Osteoblast (primary cell): ENCODE measurements around the gene GAS6. TPM values are rescaled to one million over a fixed set of nuclear protein-coding genes. Genes with fewer than 3 reads are reported as not detected.

Experiments
- DNase-seq: peaks from one replicate; pipeline ENCODE4 v3.0.0; 2011; ENCODE audit warnings: low spot score, mixed read lengths; ENCODE audit not compliant: insufficient read length; ENCODE audit errors: missing footprints
- H2AFZ ChIP-seq: 2 replicates; pipeline ENCODE4 v1.6.0; 2011; ENCODE audit warnings: mild to moderate bottlenecking, low read length
- H3K27ac ChIP-seq: 2 replicates; pipeline ENCODE4 v1.5.1; 2011; ENCODE audit warnings: mild to moderate bottlenecking, low read depth, low read length, moderate library complexity
- H3K27me3 ChIP-seq: 2 replicates; pipeline ENCODE4 v1.6.0; 2012; ENCODE audit warnings: mild to moderate bottlenecking, control low read depth, inconsistent platforms, low read length, moderate library complexity; ENCODE audit not compliant: insufficient read depth
- H3K36me3 ChIP-seq: 2 replicates; pipeline ENCODE4 v1.5.1; 2011; ENCODE audit warnings: mild to moderate bottlenecking, low read length, control low read depth, moderate library complexity; ENCODE audit not compliant: insufficient read depth
- H3K4me1 ChIP-seq: 2 replicates; pipeline ENCODE4 v1.5.1; 2011; ENCODE audit warnings: mild to moderate bottlenecking, low read length, control low read depth, moderate library complexity; ENCODE audit not compliant: insufficient read depth
- H3K4me2 ChIP-seq: 2 replicates; pipeline ENCODE4 v1.6.0; 2011; ENCODE audit warnings: mild to moderate bottlenecking, low read length; ENCODE audit not compliant: insufficient read depth
- H3K4me3 ChIP-seq: fragments of 200-600 bp; sonication (generic); 3 replicates; pipeline ENCODE4 v1.5.1; 2012; ENCODE audit warnings: mild to moderate bottlenecking, low read length, inconsistent platforms; ENCODE audit not compliant: insufficient read depth
- H3K79me2 ChIP-seq: 2 replicates; pipeline ENCODE4 v1.6.0; 2012; ENCODE audit warnings: mild to moderate bottlenecking, low read length, control low read depth, inconsistent platforms; ENCODE audit not compliant: insufficient read depth
- H3K9me3 ChIP-seq: 2 replicates; pipeline ENCODE4 v1.5.1; 2011; ENCODE audit warnings: low read depth, low read length, control low read depth
- H4K20me1 ChIP-seq: 2 replicates; pipeline ENCODE4 v1.6.0; 2012; ENCODE audit warnings: mild to moderate bottlenecking, low read length, control low read depth; ENCODE audit not compliant: insufficient read depth
- CTCF ChIP-seq: IDR thresholded peaks from 2 replicates; pipeline ENCODE4 v1.5.1; 2011; ENCODE audit warnings: mild to moderate bottlenecking, low read depth, low read length, moderate library complexity; ENCODE audit errors: extremely low read depth
- total RNA-seq: library from RNA; depleted of rRNA; stranded (reverse); fragments of >200 nt; gene quantifications from 2 replicates; pipeline ENCODE4 v1.2.3, GENCODE V29; 2012

GAS6 gene
- total RNA-seq, 1 donor, result 417 TPM

GRCh38 chr13:113853518-113854237, 10.2 kb downstream of the GAS6 start:
- H4K20me1 ChIP-seq, result peaks cover 99% of the 10 kb centered on the region
- no peak overlapping the region for H2AFZ ChIP-seq
- no peaks in the 10 kb centered on the region for H3K27me3 ChIP-seq
- H3K36me3 ChIP-seq, result peaks cover 52% of the 10 kb centered on the region
- no peak overlapping the region for H3K27ac ChIP-seq
- H3K4me1 ChIP-seq, result peaks cover 57% of the 10 kb centered on the region
- H3K4me3 ChIP-seq, result no peak overlapping the region
- H3K79me2 ChIP-seq, result peaks cover 100% of the 10 kb centered on the region
- H3K4me2 ChIP-seq, result peak overlapping the region; percentile 24
- H3K9me3 ChIP-seq, result no peaks in the 10 kb centered on the region
- TF ChIP-seq CTCF, result no peak
- peak; percentile 62 for DNase-seq

- H3K9me3 ChIP-seq, result no peaks in the 10 kb centered on the region
- H3K4me3 ChIP-seq, result no peak overlapping the region
- H3K4me1 ChIP-seq, result peaks cover 57% of the 10 kb centered on the region
- no peaks in the 10 kb centered on the region for H3K27me3 ChIP-seq
- no peak overlapping the region for H2AFZ ChIP-seq
- peaks cover 100% of the 10 kb centered on the region for H3K79me2 ChIP-seq
- peaks cover 52% of the 10 kb centered on the region for H3K36me3 ChIP-seq
- no peak for TF ChIP-seq CTCF
- no peak overlapping the region for H3K4me2 ChIP-seq
- DNase-seq, result peak; percentile 60
- no peak overlapping the region for H3K27ac ChIP-seq
- H4K20me1 ChIP-seq, result peaks cover 99% of the 10 kb centered on the region
Measured at GRCh38 chr13:113852536-113853517, 11.0 kb downstream of the GAS6 start.

GRCh38 chr13:113851826-113852535, 11.9 kb downstream of the GAS6 start:
- Histone ChIP-seq H3K4me2 (no peak overlapping the region), H3K4me3 (no peak overlapping the region), H3K79me2 (peaks cover 100% of the 10 kb centered on the region), H3K36me3 (peaks cover 56% of the 10 kb centered on the region), H3K4me1 (peaks cover 51% of the 10 kb centered on the region), H4K20me1 (peaks cover 99% of the 10 kb centered on the region), H3K27ac (no peak overlapping the region), H3K9me3 (no peaks in the 10 kb centered on the region), H3K27me3 (no peaks in the 10 kb centered on the region), H2AFZ (no peak overlapping the region)
- no peak for TF ChIP-seq CTCF
- DNase-seq, result no peak

- Histone ChIP-seq H3K27me3 (no peaks in the 10 kb centered on the region), H4K20me1 (peaks cover 99% of the 10 kb centered on the region), H2AFZ (no peak overlapping the region), H3K9me3 (no peaks in the 10 kb centered on the region), H3K36me3 (peaks cover 62% of the 10 kb centered on the region), H3K79me2 (peaks cover 100% of the 10 kb centered on the region), H3K27ac (no peak overlapping the region), H3K4me3 (no peak overlapping the region), H3K4me1 (peaks cover 45% of the 10 kb centered on the region), H3K4me2 (no peak overlapping the region)
- TF ChIP-seq CTCF, result no peak
- no peak for DNase-seq
Measured at GRCh38 chr13:113851480-113851803, 12.4 kb downstream of the GAS6 start.
